Fibroblast of lung (primary cell): ENCODE measurements around the gene ELF3. TPM values are rescaled to one million over a fixed set of nuclear protein-coding genes. Genes with fewer than 3 reads are reported as not detected.

Source experiments
- DNase-seq, 2 donors: peaks; one replicate each; pipeline versions ENCODE4 v3.0.0 to v3.0.0-alpha.2; 2010; ENCODE audit warnings: low read depth in 2 of 2
- H2AFZ ChIP-seq: 2 replicates; pipeline ENCODE4 v1.5.1; 2012; ENCODE audit warnings: low read length, control low read depth, inconsistent platforms
- H3K27ac ChIP-seq: 2 replicates; pipeline ENCODE4 v1.5.1; 2011; ENCODE audit warnings: low read length, control low read depth; ENCODE audit not compliant: insufficient read depth
- H3K27me3 ChIP-seq: 2 replicates; pipeline ENCODE4 v1.5.1; 2011; ENCODE audit warnings: mild to moderate bottlenecking, low read length; ENCODE audit not compliant: control insufficient read depth, insufficient read depth
- H3K36me3 ChIP-seq: 2 replicates; pipeline ENCODE4 v1.5.1; 2011; ENCODE audit warnings: low read length; ENCODE audit not compliant: control insufficient read depth, insufficient read depth
- H3K4me1 ChIP-seq: 2 replicates; pipeline ENCODE4 v1.5.1; 2011; ENCODE audit warnings: low read length; ENCODE audit not compliant: control insufficient read depth, insufficient read depth; ENCODE audit errors: extremely low read depth
- H3K4me2 ChIP-seq: 2 replicates; pipeline ENCODE4 v1.5.1; 2011; ENCODE audit warnings: low read length, control low read depth; ENCODE audit not compliant: insufficient read depth; ENCODE audit errors: extremely low read depth
- H3K4me3 ChIP-seq, 4 experiments: fragments of 200-600 bp in 1 of 4; sonication (generic) in 1 of 4; replicated peaks in 1 of 4; 2 replicates each; pipeline ENCODE4 v1.5.1; 2011 to 2016; ENCODE audit warnings: low read length in 4 of 4, low read depth in 3 of 4, mild to moderate bottlenecking in 3 of 4, control low read depth in 2 of 4, inconsistent platforms in 1 of 4, mixed read lengths in 1 of 4; ENCODE audit not compliant: insufficient read depth in 1 of 4; ENCODE audit errors: control extremely low read depth in 1 of 4
- H3K79me2 ChIP-seq: 2 replicates; pipeline ENCODE4 v1.5.1; 2012; ENCODE audit warnings: mild to moderate bottlenecking, low read length, inconsistent platforms; ENCODE audit not compliant: control insufficient read depth, insufficient read depth
- H3K9ac ChIP-seq: 2 replicates; pipeline ENCODE4 v1.5.1; 2011; ENCODE audit warnings: mild to moderate bottlenecking, low read length, control low read depth; ENCODE audit not compliant: insufficient read depth
- H3K9me3 ChIP-seq: 2 replicates; pipeline ENCODE4 v1.5.1; 2012; ENCODE audit warnings: low read depth, low read length; ENCODE audit not compliant: control insufficient read depth, insufficient read depth
- H4K20me1 ChIP-seq: 2 replicates; pipeline ENCODE4 v1.5.1; 2011; ENCODE audit warnings: low read length; ENCODE audit not compliant: control insufficient read depth, insufficient read depth; ENCODE audit errors: extremely low read depth
- EZH2 ChIP-seq: IDR thresholded peaks from 2 replicates; pipeline ENCODE4 v1.5.1; 2012; ENCODE audit warnings: low read length, control low read depth, mild to moderate bottlenecking; ENCODE audit errors: missing control alignments
- polyA plus RNA-seq, 2 donors: library from polyadenylated mRNA; depleted of rRNA in 1 of 2; stranded (reverse) in 1 of 2; unstranded in 1 of 2; fragments of >200 nt; gene quantifications; 2 replicates each; pipeline ENCODE4 v1.2.1, GENCODE V29; 2011 to 2012; ENCODE audit warnings: missing spikeins in 1 of 2
- total RNA-seq: library from RNA; depleted of rRNA; stranded (reverse); fragments of >200 nt; gene quantifications from 2 replicates; pipeline ENCODE4 v1.2.1, GENCODE V29; 2014
- TF ChIP-seq, protein P1 (sequence below), 2 donors: IDR thresholded peaks in 1 of 2; conservative IDR thresholded peaks in 1 of 2; 1 replicate in 1 of 2; 2 replicates in 1 of 2; pipeline ENCODE4 v1.5.1; 2011 to 2012; ENCODE audit warnings: low read length in 2 of 2, control low read depth in 1 of 2, inconsistent platforms in 1 of 2, low read depth in 1 of 2, mild to moderate bottlenecking in 1 of 2

The ELF3 gene
- total and polyA plus RNA-seq, 2 donors (not counting 1 experiment from before 2014, with no cell fraction given), result 0.12 to 0.17 TPM

DNA sequence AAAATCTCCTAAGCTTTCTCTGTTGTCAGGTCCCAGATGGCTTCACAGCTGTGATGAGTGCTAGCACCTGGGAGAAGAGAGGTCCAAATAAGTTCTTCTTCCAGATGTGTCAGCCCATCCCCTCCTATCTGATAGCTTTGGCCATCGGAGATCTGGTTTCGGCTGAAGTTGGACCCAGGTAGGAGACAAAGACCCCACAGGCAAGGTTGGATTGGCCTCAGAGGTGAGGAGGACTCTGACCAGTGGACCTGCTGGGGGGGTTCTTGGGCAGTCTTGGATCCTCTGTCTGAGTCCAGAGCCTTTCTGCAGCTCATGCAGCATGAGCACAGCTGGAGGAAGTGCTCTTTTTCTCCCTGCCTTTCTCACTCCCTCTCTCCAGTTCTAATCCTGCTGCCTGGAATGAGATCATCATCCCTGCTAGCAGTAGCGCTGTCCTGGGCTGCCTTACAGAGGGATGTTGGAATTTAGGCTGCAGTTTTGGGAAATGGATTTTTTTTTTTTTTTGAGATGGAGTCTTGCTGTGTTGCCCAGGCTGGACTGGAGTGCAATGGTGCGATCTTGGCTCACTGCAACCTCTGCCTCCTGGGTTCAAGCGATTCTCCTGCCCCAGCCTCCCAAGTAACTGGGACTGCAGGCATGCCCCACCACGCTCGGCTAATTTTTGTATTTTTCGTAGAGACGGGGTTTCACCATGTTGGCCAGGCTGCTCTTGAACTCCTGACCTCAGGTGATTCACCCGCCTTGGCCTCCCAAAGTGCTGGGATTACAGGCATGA lies 20.8 kb upstream of the ELF3 start:
- no peak for TF ChIP-seq EZH2
- TF ChIP-seq, protein P1, sequence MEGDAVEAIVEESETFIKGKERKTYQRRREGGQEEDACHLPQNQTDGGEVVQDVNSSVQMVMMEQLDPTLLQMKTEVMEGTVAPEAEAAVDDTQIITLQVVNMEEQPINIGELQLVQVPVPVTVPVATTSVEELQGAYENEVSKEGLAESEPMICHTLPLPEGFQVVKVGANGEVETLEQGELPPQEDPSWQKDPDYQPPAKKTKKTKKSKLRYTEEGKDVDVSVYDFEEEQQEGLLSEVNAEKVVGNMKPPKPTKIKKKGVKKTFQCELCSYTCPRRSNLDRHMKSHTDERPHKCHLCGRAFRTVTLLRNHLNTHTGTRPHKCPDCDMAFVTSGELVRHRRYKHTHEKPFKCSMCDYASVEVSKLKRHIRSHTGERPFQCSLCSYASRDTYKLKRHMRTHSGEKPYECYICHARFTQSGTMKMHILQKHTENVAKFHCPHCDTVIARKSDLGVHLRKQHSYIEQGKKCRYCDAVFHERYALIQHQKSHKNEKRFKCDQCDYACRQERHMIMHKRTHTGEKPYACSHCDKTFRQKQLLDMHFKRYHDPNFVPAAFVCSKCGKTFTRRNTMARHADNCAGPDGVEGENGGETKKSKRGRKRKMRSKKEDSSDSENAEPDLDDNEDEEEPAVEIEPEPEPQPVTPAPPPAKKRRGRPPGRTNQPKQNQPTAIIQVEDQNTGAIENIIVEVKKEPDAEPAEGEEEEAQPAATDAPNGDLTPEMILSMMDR (conservative IDR thresholded peaks at IDR 0.05 in 1 of 2, IDR thresholded peaks at IDR 0.05 in 1 of 2; ENCODE audit: low read depth in 1 of 2, low read length in 2 of 2), result no peak
- Histone ChIP-seq H3K36me3 (peaks cover 11% of the 10 kb centered on the region), H3K4me3 (no peak overlapping the region), H2AFZ (no peak overlapping the region), H3K79me2 (peaks cover 18% of the 10 kb centered on the region), H4K20me1 (no peaks in the 10 kb centered on the region), H3K9me3 (no peaks in the 10 kb centered on the region), H3K27me3 (no peaks in the 10 kb centered on the region), H3K4me1 (no peaks in the 10 kb centered on the region), H3K27ac (no peak overlapping the region), H3K4me2 (no peak overlapping the region), H3K9ac (no peak overlapping the region)
- DNase-seq, result no peak

DNA sequence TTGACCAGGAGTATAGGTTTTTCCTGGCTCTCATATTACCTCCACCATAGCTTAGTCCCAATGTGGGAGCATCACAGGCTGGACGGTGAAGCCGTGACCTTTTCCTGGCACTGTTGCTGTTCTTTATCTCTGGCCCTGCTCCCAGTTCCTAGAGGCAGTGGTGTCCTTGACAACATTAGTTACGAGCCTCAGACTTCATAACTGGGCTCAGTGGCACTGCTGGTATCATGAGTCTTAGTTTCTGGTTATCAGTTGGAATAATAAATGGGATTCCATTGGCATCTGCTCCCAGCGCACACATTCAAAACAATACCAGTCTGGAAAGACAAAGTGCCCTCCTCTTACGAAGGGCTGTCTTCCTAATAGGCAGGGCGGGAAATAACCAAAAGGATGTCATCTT lies 20.0 kb upstream of the ELF3 start:
- Histone ChIP-seq H3K27ac (no peak overlapping the region), H3K9me3 (no peaks in the 10 kb centered on the region), H3K79me2 (peaks cover 11% of the 10 kb centered on the region), H3K9ac (no peak overlapping the region), H3K4me2 (no peak overlapping the region), H2AFZ (no peak overlapping the region), H3K4me3 (no peak overlapping the region), H4K20me1 (no peaks in the 10 kb centered on the region), H3K36me3 (peaks cover 11% of the 10 kb centered on the region), H3K4me1 (no peaks in the 10 kb centered on the region), H3K27me3 (no peaks in the 10 kb centered on the region)
- DNase-seq, result no peak
- TF ChIP-seq EZH2, result no peak
- TF ChIP-seq, protein P1 (conservative IDR thresholded peaks at IDR 0.05 in 1 of 2, IDR thresholded peaks at IDR 0.05 in 1 of 2; ENCODE audit: low read depth in 1 of 2, low read length in 2 of 2), result no peak

DNA sequence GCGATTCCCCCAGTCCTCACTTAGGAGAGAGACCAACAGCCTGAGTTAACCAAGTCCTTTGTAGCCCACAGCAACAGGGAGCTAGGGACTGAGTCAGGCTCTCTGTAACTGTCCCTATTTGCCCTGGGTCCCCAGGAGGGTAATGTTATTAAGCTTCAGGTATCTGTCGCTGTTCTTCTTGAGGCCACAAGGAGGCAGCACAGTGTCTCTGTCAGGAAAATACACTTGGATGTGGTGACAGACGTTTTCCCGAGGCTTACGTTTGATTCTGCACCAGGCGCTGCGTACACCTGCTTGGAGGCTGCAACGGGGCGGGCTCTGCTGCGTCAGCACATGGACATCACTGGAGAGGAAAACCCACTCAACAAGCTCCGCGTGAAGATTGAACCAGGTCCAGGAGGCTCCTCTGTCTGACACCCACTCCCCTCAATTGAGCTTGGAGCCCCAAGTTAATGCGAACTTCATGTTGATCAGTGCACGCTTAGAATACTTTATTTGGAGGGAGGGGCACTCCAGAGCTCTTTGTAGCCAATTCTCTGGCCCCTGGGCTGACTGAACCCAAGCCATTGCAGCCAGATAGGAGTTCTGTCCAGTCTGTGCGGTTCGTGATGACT lies 10.7 kb upstream of the ELF3 start:
- Histone ChIP-seq H3K27me3 (no peaks in the 10 kb centered on the region), H3K9ac (no peak overlapping the region), H4K20me1 (no peaks in the 10 kb centered on the region), H3K4me1 (no peaks in the 10 kb centered on the region), H3K4me3 (no peak overlapping the region), H3K27ac (no peak overlapping the region), H3K79me2 (no peaks in the 10 kb centered on the region), H3K36me3 (peaks cover 17% of the 10 kb centered on the region), H3K9me3 (no peaks in the 10 kb centered on the region), H3K4me2 (no peak overlapping the region), H2AFZ (no peak overlapping the region)
- peak; percentile 33 to 52 for DNase-seq
- no peak for TF ChIP-seq EZH2
- TF ChIP-seq, protein P1 (conservative IDR thresholded peaks at IDR 0.05 in 1 of 2, IDR thresholded peaks at IDR 0.05 in 1 of 2; ENCODE audit: low read depth in 1 of 2, low read length in 2 of 2), result peak; percentile 60 to 83
